IMR-90 (cell line): ENCODE data around the gene INHBC.
A peak's percentile ranks its signal among the peaks of the same experiment; 100 is the strongest.

Experiments
- CTCF ChIP-seq: conservative IDR thresholded peaks from 2 replicates; pipeline ENCODE4 v1.5.1; 2012; ENCODE audit warnings: mild to moderate bottlenecking, low read depth, low read length, improper control_type of control experiment
- ELK1 ChIP-seq: fragments of 150-350 bp; IDR thresholded peaks from 2 replicates; pipeline ENCODE4 v1.6.1; 2016; ENCODE audit warnings: low read depth, mild to moderate bottlenecking, low read length, moderate library complexity, borderline replicate concordance
- MAFK ChIP-seq: IDR thresholded peaks from 2 replicates; pipeline ENCODE4 v1.6.1; 2012; ENCODE audit warnings: low read depth, low read length, improper control_type of control experiment
- MAZ ChIP-seq: IDR thresholded peaks from 2 replicates; pipeline ENCODE4 v1.6.1; 2012; ENCODE audit warnings: low read depth, mild to moderate bottlenecking, low read length, improper control_type of control experiment, moderate library complexity, borderline replicate concordance
- MXI1 ChIP-seq: IDR thresholded peaks from 2 replicates; pipeline ENCODE4 v1.6.1; 2012; ENCODE audit warnings: low read depth, mild to moderate bottlenecking, low read length, moderate library complexity, borderline replicate concordance
- NFE2L2 ChIP-seq: fragments of 150-350 bp; IDR thresholded peaks from 2 replicates; pipeline ENCODE4 v1.6.1; 2016; ENCODE audit warnings: low read depth, mild to moderate bottlenecking, low read length
- POLR2A ChIP-seq: IDR thresholded peaks from 2 replicates; pipeline ENCODE4 v1.6.1; 2012; ENCODE audit warnings: mild to moderate bottlenecking, low read depth, low read length
- RAD21 ChIP-seq: IDR thresholded peaks from 2 replicates; pipeline ENCODE4 v1.6.1; 2012; ENCODE audit warnings: low read length, improper control_type of control experiment
- RCOR1 ChIP-seq: IDR thresholded peaks from 2 replicates; pipeline ENCODE4 v1.6.1; 2012; ENCODE audit warnings: mild to moderate bottlenecking, low read length, improper control_type of control experiment; ENCODE audit not compliant: insufficient replicate concordance
- RFX5 ChIP-seq: IDR thresholded peaks from 2 replicates; pipeline ENCODE4 v1.8.0; 2012; ENCODE audit warnings: low read depth, mild to moderate bottlenecking, low read length, moderate library complexity
- SMC3 ChIP-seq: fragments of 150-350 bp; IDR thresholded peaks from 2 replicates; pipeline ENCODE4 v1.6.1; 2016; ENCODE audit warnings: low read depth, mild to moderate bottlenecking, antibody characterized with exemption, low read length, moderate library complexity
- USF2 ChIP-seq: fragments of 150-350 bp; IDR thresholded peaks from 2 replicates; pipeline ENCODE4 v1.6.1; 2017; ENCODE audit warnings: mild to moderate bottlenecking, antibody characterized with exemption, low read length, low read depth

- TF ChIP-seq CTCF (no peak), MXI1 (peak; percentile 65; the same call in 1 of the 2 replicates), RFX5 (no peak), SMC3 (no peak), POLR2A (peak; percentile 88), MAFK (no peak), MAZ (peak; percentile 71; the same call in 1 of the 2 replicates), RAD21 (no peak), USF2 (peak; percentile 54), NFE2L2 (no peak), ELK1 (no peak), RCOR1 (no peak)
These were observed 3.5 kb upstream of the INHBC start, which contains the start of gene R3HDM2 for GRCh38 chr12:57430931-57431566.
